Activated gamma-delta T cell treated with anti-CD3 and anti-CD28 coated beads, Interleukin-2, amount 50 U/mL, for 16 hours (primary cell): ENCODE measurements around the gene G3BP1.
"Not testable (repeated sequence)": the region's sequence is repeated elsewhere in the genome, so short reads cannot be mapped to it uniquely, and the experiment has no call there.

Source experiments
- DNase-seq: peaks from one replicate; pipeline ENCODE4 v3.0.0-alpha.2; 2020; ENCODE audit warnings: low read depth

Gene G3BP1

DNA sequence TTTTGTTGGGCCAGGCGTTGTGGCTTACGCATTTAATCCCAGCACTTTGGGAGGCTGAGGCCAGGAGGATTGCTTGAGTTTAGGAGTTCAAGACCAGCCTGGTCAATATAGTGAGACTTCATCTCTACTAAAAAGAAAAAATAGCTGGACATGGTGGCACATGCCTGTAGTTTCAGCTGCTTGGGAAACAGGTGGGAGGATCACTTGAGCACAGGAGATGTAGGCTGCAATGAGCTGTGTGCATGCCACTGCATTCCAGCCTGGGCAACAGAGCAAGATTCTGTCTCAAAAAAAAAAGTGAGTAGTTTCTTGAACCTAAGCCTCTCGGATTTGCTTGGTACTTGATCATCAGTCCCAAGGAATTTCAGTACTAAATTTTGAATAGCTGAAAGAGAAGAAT lies 26.9 kb downstream of the G3BP1 start:
- DNase-seq, result no peak

- no peak for DNase-seq
Measured at GRCh38 chr5:151799407-151799806, 27.7 kb downstream of the G3BP1 start.

- DNase-seq, result no peak
Measured at GRCh38 chr5:151800532-151800931, 28.8 kb downstream of the G3BP1 start.

DNA sequence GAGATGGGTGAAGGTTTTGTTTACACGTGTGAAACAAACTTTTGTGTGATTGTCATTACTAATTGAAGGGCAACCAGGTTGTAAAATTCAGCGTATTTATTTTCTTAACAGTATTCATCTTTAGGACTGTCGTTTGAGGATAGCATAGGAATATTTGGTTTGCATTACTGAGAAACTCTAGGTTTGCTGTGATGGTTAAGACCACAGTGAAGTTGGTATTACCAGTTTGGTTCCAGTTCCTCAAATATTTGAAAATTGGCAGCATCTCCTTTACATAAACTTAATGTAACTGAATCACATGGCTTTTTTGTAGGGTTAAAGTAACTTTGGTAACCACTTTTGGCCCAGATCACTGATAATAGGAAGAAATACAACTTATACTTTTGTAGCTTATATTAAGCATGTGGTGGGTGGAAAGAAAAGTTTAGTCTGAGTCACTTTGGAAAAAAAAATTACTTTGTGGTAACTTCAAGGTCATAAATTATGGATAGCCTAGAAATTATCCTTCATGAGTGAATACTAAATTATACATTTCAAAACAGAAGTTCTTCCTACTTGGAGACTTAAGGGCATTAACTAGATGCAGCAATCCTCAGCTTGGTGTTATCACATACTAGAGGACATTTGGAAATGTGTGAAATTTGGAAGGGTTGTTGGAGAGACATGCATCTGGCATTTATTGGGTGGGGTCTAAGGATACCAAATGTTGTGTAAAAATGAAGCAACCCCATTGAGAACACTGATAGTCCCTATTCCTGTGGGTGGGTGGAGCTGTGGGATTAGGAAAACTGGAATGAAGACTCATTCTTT lies 33.9 kb downstream of the G3BP1 start:
- DNase-seq, result no peak

- no peak for DNase-seq
Measured at GRCh38 chr5:151808451-151809169, 36.9 kb downstream of the G3BP1 start.

GRCh38 chr5:151810449-151810848 lies 38.7 kb downstream of the G3BP1 start:
- no peak for DNase-seq

- no peak for DNase-seq
Measured at GRCh38 chr5:151810897-151811296, 39.1 kb downstream of the G3BP1 start.

DNA sequence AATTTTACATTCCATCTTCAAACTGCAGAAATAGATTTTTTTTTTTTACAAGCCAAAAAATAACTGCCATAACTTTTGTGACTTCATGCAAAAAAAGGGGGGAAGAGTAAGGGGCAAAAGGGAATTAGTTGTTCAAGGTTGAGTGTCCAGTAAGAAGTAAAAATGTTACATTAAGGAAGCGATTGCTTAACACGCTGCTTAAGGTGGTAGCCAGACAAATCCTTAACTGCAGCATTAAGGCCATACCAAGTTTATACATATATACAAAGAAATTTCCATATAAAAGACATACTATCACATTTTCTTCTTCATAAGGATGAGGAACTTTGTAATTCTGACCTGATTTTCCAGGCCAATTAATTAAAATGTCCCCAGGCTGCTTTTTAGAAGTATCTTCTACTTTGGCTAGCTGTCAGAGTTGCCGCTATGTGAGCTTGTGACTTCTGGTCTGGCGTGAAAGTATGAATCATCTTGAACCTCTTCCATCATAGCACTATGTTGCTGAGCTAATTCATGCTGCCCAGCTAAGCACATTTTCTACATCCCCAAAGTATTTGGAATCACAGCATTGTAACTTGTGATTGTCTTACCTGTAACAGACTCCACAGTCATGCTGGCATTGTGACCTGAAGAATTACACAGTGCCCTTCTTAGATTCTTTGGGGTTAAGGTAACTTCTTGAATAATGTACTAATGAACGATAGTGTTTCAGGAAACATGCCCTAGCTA lies 40.0 kb downstream of the G3BP1 start:
- DNase-seq, result no peak

- DNase-seq, result no peak
Measured at GRCh38 chr5:151812757-151813309, 41.1 kb downstream of the G3BP1 start.

GRCh38 chr5:151815051-151815450 lies 43.3 kb downstream of the G3BP1 start:
- no peak for DNase-seq

GRCh38 chr5:151819830-151820229 lies 48.1 kb downstream of the G3BP1 start:
- no peak for DNase-seq

DNA sequence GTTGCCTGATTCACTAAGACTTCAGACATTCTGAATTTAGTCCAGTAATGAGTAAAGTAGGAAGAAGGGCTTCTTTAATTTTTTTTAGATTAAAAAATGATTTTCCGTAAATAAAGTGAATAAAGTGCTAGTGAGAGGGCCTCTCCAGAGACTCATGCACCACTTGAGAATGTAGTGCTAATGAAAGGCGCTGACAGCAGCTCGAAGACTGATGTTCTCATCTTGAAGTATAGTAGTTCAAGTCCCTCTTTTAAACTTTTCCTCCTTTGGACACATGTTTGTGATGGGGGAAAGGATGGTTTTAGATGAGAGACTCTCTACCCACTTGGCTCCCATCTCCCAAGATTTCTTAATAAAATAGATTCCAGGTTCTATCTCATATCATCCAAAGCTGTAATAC lies 48.5 kb downstream of the G3BP1 start:
- DNase-seq, result no peak

DNA sequence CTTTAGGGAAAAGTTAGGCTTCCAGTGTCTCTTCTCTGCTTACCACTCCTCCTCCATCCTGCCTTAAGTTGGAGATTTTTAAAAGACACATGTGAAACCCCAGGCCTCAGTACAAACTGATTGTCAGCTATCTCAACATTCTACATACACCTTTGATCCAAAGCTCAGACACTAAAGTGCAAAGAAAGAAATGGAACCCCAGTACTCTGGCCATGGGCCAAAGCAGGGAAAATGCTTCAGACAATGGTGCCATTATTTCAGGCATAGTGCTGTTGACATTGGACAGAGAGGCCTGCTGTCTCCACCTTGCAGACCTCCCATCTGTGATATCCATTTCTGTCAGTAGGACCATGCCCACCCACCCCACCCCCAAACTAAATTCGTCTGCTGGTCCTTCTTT lies 49.1 kb downstream of the G3BP1 start:
- no peak for DNase-seq

DNA sequence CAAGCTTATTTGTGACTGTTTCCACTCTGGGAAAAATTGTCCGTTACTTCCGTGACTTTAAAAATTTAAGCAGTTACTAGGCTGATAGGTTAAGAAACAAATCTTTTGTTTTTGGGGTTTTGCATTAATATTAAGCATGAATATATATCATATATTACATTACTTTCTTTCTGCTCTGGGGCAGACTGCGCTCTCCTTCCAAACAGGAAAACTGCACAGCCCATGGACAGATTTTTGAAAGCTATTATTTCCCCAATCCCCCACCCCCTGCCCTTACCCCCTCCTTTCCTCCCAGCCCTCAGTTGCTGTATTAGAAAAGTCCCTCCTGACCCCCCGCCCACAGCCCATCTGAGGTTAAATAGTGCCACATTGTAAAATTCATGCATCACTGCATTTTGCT lies 50.4 kb downstream of the G3BP1 start:
- DNase-seq, result no peak

GRCh38 chr5:151825445-151825844 lies 53.7 kb downstream of the G3BP1 start:
- no peak for DNase-seq

- DNase-seq, result no peak
Measured at GRCh38 chr5:151829370-151829769, 57.6 kb downstream of the G3BP1 start.

DNA sequence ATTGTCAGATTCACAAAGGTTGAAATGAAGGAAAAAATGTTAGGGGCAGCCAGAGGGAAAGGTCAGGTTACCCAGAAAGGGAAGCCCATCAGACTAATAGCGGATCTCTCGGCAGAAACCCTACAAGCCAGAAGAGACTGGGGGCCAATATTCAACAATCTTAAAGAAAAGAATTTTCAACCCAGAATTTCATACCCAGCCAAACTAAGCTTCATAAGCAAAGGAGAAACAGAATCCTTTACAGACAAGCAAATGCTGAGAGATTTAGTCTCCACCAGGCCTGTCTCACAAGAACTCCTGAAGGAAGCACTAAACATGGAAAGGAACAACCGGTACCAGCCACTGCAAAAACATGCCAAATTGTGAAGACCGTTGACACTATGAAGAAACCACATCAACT lies 61.1 kb downstream of the G3BP1 start:
- DNase-seq, result not testable (repeated sequence)

DNA sequence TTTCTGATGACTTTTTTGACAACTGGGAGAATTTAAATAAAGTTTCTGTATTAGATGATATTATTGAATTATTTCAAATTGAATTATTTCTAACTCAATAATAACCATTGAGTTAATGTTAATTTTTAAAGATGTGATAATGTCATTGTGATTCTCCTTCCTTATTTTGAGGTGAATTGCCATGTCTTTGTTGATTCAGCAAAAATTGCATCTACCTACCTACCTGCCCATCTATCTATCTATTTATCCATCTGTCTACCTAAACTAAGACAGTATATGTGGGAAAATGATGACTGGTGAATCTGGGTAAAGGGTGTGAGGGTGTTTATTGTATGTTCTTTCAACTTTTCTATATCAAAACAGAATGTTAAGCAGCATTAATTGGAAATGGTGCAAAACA lies 75.0 kb downstream of the G3BP1 start:
- no peak for DNase-seq

DNA sequence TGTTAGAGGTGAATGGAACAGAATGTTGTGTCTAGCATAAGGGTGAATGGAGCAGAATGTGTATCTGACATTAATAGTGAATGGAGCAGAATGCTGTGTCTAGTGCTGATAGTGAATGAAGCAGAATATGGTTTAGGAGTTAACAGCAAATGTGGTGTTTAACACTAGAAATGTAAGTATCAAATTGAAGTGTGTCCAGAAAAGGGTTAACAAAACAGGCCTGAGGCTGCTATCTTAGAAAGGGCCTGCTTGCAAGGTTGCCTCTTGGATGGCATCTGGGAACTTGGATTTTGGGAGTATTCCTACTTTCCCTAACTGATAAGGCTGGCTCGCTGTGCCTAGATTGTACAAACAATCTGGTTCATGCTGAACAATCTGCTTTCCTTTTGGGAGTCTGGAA lies 76.1 kb downstream of the G3BP1 start:
- DNase-seq, result no peak

DNA sequence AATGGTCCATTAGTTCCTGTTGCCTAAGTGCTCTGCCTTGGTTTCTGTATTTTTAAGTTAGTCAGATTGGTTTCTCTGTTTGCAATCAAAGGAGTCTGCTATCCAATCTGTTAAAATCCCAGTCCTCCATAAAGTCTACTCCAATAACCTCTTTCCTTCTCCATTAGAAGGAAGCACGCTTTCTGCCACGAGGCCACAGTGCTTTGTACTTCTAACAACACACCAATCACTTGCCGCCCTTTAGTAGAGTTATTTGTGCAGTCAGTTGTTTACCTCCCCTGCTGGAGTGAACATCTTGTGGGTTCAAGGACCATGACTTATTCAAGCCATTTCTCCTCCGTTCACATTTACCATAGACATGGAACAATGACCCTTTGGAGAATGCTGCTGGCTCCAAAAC lies 83.9 kb downstream of the G3BP1 start:
- DNase-seq, result no peak

GRCh38 chr5:151856861-151857260 lies 85.1 kb downstream of the G3BP1 start:
- no peak for DNase-seq

- DNase-seq, result not testable (repeated sequence)
Measured at GRCh38 chr5:151860867-151861266, 89.1 kb downstream of the G3BP1 start.
